ENCODE data around the gene LTB4R2. TPM values are rescaled to one million over a fixed set of nuclear protein-coding genes. Genes with fewer than 3 reads are reported as not detected.
A peak's percentile ranks its signal among the peaks of the same experiment; 100 is the strongest.

The LTB4R2 gene
- total RNA-seq, 1 experiment from 2014 or later, result 12.9 TPM

DNA sequence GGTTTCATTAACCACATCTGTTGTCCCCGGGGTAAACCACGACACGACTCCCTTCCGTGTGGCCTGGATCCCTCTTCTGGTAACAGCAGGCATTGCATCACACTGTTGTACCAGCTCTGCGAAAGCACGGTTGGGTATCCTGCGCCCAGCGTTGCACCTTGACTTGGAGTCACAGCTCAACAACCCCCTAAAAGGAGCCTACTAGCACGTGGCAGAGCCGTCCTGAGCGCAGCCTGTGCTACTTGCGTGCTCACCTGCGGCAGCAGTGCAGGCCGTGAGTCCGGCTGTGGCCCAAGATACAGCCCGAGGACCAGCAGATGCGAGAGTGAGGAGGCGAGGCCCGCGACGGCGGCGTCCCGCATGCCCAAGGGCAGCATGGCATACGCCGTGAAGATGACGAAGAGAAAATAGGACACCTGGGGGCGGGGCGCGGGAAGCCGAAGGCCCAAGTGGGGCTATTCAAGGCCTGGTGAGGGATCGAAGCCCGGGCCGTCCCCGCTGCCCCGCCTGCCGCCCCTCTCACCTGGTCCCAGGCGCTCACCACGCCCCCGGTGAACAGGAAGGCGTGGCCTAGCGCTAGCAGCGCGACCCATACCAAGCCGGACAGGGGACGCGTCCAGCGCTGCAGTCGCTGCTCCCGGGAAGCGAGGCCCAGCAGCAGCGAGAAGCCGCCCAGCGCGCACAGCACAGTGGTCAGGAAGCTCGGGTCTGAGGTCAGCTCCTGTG, 22.5 kb downstream of the LTB4R2 start (continued):
- TF ChIP-seq, protein P1, sequence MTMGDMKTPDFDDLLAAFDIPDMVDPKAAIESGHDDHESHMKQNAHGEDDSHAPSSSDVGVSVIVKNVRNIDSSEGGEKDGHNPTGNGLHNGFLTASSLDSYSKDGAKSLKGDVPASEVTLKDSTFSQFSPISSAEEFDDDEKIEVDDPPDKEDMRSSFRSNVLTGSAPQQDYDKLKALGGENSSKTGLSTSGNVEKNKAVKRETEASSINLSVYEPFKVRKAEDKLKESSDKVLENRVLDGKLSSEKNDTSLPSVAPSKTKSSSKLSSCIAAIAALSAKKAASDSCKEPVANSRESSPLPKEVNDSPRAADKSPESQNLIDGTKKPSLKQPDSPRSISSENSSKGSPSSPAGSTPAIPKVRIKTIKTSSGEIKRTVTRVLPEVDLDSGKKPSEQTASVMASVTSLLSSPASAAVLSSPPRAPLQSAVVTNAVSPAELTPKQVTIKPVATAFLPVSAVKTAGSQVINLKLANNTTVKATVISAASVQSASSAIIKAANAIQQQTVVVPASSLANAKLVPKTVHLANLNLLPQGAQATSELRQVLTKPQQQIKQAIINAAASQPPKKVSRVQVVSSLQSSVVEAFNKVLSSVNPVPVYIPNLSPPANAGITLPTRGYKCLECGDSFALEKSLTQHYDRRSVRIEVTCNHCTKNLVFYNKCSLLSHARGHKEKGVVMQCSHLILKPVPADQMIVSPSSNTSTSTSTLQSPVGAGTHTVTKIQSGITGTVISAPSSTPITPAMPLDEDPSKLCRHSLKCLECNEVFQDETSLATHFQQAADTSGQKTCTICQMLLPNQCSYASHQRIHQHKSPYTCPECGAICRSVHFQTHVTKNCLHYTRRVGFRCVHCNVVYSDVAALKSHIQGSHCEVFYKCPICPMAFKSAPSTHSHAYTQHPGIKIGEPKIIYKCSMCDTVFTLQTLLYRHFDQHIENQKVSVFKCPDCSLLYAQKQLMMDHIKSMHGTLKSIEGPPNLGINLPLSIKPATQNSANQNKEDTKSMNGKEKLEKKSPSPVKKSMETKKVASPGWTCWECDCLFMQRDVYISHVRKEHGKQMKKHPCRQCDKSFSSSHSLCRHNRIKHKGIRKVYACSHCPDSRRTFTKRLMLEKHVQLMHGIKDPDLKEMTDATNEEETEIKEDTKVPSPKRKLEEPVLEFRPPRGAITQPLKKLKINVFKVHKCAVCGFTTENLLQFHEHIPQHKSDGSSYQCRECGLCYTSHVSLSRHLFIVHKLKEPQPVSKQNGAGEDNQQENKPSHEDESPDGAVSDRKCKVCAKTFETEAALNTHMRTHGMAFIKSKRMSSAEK (CRISPR knock-in tag; IDR thresholded peaks at IDR 0.05; ENCODE audit: borderline replicate concordance), result 0 out of 2 replicates have a peak, but pooled peaks have one; percentile 46
- TF ChIP-seq HMGXB4 (CRISPR knock-in tag; IDR thresholded peaks at IDR 0.05) (peak; percentile 82; the same call in 1 of the 2 replicates), E2F1 (CRISPR knock-in tag; IDR thresholded peaks at IDR 0.05) (peak; percentile 95), GABPB1 (CRISPR knock-in tag; IDR thresholded peaks at IDR 0.05) (peak; percentile 95), ATF1 (CRISPR knock-in tag; IDR thresholded peaks at IDR 0.05) (peak; percentile 94), MLX (CRISPR knock-in tag; IDR thresholded peaks at IDR 0.05) (0 out of 2 replicates have a peak, but pooled peaks have one; percentile 36), JAZF1 (CRISPR knock-in tag; IDR thresholded peaks at IDR 0.05) (no peak), OVOL2 (CRISPR knock-in tag; IDR thresholded peaks at IDR 0.05; ENCODE audit: borderline replicate concordance) (no peak), CBFB (CRISPR knock-in tag; IDR thresholded peaks at IDR 0.05; ENCODE audit: low read depth) (peak; percentile 86; the same call in 1 of the 2 replicates), ZNF512 (CRISPR knock-in tag; IDR thresholded peaks at IDR 0.05; ENCODE audit: borderline replicate concordance) (0 out of 2 replicates have a peak, but pooled peaks have one; percentile 27), PREB (CRISPR knock-in tag; IDR thresholded peaks at IDR 0.05; ENCODE audit: borderline replicate concordance) (peak; percentile 97), MAX (CRISPR knock-in tag; IDR thresholded peaks at IDR 0.05) (peak; percentile 99)
- TF ChIP-seq, protein P2, sequence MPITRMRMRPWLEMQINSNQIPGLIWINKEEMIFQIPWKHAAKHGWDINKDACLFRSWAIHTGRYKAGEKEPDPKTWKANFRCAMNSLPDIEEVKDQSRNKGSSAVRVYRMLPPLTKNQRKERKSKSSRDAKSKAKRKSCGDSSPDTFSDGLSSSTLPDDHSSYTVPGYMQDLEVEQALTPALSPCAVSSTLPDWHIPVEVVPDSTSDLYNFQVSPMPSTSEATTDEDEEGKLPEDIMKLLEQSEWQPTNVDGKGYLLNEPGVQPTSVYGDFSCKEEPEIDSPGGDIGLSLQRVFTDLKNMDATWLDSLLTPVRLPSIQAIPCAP (CRISPR knock-in tag; IDR thresholded peaks at IDR 0.05), result peak; percentile 98
- TF ChIP-seq, protein P3, sequence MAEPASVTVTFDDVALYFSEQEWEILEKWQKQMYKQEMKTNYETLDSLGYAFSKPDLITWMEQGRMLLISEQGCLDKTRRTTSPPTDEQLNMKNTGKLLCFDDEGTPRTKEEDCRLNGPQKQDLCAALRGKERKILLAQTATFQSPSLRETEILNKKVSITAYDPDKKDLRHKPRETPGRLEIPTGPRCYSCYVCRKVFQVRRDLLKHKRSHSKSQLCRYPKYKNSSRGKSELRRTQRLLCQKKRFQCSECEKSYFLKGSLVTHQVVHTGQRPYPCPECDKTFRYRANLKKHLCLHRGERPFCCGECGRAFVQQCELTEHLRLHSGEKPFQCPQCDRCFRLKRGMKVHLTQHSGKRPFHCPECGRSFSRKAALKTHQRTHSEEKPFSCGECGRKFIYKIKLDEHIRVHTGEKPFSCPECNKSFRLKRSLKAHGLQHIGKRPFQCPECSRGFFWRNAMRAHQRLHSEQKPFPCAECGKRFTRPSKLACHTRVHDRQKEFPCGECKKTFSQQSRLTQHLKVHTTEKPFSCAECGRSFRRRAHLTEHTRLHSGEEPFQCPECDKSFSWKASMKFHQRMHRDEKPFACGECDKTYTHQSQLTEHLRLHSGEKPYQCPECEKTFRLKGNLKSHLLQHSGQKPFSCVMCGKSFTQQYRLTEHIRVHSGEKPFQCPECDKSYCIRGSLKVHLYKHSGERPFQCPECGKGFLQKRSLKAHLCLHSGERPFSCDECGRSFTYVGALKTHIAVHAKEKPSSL (CRISPR knock-in tag; conservative IDR thresholded peaks at IDR 0.05), result no peak
- TF ChIP-seq, protein P4, sequence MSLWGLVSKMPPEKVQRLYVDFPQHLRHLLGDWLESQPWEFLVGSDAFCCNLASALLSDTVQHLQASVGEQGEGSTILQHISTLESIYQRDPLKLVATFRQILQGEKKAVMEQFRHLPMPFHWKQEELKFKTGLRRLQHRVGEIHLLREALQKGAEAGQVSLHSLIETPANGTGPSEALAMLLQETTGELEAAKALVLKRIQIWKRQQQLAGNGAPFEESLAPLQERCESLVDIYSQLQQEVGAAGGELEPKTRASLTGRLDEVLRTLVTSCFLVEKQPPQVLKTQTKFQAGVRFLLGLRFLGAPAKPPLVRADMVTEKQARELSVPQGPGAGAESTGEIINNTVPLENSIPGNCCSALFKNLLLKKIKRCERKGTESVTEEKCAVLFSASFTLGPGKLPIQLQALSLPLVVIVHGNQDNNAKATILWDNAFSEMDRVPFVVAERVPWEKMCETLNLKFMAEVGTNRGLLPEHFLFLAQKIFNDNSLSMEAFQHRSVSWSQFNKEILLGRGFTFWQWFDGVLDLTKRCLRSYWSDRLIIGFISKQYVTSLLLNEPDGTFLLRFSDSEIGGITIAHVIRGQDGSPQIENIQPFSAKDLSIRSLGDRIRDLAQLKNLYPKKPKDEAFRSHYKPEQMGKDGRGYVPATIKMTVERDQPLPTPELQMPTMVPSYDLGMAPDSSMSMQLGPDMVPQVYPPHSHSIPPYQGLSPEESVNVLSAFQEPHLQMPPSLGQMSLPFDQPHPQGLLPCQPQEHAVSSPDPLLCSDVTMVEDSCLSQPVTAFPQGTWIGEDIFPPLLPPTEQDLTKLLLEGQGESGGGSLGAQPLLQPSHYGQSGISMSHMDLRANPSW (CRISPR knock-in tag; conservative IDR thresholded peaks at IDR 0.05; ENCODE audit: low read depth), result no peak
- TF ChIP-seq, protein P5, sequence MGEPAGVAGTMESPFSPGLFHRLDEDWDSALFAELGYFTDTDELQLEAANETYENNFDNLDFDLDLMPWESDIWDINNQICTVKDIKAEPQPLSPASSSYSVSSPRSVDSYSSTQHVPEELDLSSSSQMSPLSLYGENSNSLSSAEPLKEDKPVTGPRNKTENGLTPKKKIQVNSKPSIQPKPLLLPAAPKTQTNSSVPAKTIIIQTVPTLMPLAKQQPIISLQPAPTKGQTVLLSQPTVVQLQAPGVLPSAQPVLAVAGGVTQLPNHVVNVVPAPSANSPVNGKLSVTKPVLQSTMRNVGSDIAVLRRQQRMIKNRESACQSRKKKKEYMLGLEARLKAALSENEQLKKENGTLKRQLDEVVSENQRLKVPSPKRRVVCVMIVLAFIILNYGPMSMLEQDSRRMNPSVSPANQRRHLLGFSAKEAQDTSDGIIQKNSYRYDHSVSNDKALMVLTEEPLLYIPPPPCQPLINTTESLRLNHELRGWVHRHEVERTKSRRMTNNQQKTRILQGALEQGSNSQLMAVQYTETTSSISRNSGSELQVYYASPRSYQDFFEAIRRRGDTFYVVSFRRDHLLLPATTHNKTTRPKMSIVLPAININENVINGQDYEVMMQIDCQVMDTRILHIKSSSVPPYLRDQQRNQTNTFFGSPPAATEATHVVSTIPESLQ (CRISPR knock-in tag; IDR thresholded peaks at IDR 0.05), result 0 out of 2 replicates have a peak, but pooled peaks have one; percentile 78

Measured in WTC11 (cell line).